Globus pallidus (tissue), 1 donor: ENCODE measurements around the gene SLC25A21.

Source experiments
- DNase-seq: peaks from one replicate; pipeline ENCODE4 v3.0.0-alpha.2; 2015; ENCODE audit warnings: low spot score

SLC25A21 gene

DNA sequence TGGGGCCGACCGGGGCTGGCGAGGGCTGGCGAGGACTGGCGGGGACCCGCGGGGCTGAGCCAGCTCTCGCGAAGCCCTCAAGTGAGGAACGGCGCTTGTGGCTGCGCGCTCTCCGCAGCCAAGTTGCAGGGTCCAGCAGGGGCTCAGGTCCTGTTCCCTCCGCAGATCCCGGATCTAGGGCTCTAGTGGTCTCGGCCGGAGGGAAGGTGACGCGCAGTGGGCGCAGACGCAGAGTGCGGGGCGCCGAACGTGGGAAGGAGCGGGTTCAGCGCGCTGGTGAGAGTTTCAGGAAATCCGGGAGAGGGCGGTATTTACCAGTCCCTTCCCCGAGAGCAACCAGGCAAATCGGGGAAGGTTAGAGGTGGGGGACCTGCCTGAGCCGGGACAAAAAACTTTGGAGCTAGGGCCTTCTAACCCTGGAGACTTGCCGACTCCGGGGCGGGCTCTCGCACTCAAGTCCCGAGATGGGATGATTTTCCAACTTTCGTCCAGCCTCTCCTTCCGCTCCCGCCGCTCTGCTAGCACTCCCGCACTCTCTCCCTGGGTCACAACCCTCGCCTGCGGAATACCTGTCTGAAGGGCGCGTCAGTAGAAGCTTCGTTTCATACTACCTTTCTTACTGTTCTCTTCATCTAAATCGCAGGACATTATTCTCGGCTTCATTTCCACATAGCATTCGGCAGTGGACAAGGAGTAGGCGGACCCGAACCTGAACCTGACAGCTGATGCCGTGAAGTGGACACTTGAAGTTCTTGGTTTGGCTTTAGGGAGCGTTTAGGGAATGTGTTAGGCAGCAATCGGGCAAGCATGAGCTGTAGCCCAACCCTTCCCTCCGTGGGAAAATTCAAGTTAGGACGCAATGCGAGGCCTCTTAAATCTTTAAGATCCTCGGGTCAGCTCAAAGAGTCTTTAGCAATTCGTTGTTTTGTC is 524.3 kb downstream of the SLC25A21 start:
- no peak for DNase-seq

DNA sequence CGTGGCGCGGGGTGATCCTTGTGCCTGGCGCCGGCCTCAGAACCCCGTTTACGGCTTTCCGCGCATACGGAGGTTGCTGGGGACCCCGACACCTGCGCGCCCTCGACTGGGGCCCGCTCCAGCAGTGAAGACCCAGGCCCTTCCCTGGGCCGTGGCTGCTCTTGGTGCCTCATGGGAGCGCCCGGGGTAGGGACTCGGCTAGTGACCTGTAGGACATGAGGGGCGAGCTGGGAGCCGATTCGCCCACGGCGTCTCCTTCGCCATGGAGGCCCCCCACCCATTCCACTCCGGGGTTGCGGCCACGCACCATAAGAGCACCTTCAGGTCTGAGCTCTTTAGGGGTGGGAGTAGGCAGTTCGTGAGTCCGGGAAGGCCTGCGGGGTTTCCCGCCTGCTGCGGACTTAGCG is 525.0 kb downstream of the SLC25A21 start:
- DNase-seq = no peak

- no peak for DNase-seq
Measured at GRCh38 chr14:36646664-36647416, 525.6 kb downstream of the SLC25A21 start.

DNA sequence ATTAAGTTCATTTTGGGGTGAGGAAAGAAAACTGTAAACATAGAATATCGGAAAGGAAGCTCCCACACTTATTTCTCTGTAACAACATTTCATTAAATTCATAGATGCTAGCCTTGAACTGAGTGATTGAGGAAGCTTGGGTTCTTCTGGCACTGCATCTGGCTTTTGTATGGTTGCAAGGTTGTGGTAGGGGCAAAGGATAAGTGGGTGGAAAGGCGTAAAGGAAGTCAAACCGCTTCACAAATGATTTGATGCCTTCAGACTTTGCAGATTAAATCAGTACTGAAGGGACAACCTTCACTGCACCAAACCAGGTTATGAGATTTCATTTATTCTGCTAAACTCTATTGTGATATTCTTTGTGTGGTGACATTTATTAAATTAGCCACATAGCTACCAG is 538.8 kb downstream of the SLC25A21 start:
- DNase-seq = no peak
